ENCODE measurements around the gene SNX5.

GRCh38 chr20:17895641-17896171 lies 72.9 kb downstream of the SNX5 start:
- TF ChIP-seq CTCF (IDR thresholded peaks at IDR 0.05), result no peak
- no peak for TF ChIP-seq POLR2A (IDR thresholded peaks at IDR 0.05)
